Right ventricle myocardium inferior (tissue), 1 donor: ENCODE measurements around the gene BHLHE41. TPM values are rescaled to one million over a fixed set of nuclear protein-coding genes. Genes with fewer than 3 reads are reported as not detected.

Experiments used
- ATAC-seq: fragments of 200-7000 bp; cut with Tn5 transposase; one replicate; pipeline ENCODE4 v1.9.1; 2020; ENCODE audit warnings: mild to moderate bottlenecking, moderate library complexity
- DNase-seq: peaks from one replicate; pipeline ENCODE4 v3.0.0; 2021; ENCODE audit errors: missing footprints
- intact Hi-C: fragments of 100-400 bp; cut with DNase I; formaldehyde crosslinking; loops from one replicate; pipeline ENCODE4 v1.11.0; 2022
- total RNA-seq: library from RNA; stranded (reverse); fragmentation: NEBNext Ultra II Directional; extraction: Animal tissue kit (Norgen Biotek cat#: 25700); gene quantifications from one replicate; pipeline ENCODE4 v1.2.1, GENCODE V29; 2021
- donor health status: DM: no; HTN: yes; CAD: no; lungs with severe emphysema.

Gene BHLHE41
- total RNA-seq, 1 donor from 2014 or later = 34.5 TPM

DNA sequence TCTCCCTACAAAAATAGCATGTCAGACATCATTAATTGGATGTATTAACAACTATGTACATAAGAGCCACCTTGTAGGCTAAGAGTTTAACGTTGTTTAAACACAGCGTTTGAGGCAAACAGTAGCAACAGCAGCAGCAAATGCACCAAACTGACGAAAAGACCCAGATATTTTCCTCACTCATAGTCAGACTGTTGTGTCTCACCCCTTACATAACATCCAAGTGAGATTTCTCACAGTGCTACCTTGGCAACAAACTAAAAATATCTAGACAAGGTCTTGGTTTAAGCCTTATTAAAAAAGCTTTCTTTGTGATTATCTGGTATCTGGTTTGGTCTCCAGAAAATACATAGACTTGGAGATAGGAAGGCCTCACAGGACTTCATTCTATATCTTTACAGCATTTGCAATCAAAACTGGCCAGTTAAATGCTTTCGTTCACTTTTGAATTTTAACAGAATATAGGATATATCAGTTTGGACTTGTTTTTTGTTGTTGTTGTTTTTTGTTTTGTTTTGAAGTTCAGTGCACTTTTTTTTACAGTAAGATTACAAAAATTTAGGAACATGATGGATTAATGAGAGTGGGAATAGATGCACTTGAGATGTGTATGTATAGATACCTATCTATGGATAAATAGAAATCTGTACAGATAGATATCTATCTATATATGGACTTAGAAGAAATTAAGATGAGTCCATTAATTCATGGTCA, 4.1 kb downstream of the BHLHE41 start:
- intact Hi-C loops = loop anchor here (10.0 kb wide), 2 partner anchors 154 to 284 kb away; no protein-coding TSS in a partner anchor
- DNase-seq (no peak), ATAC-seq (no peak)

- no peak for ATAC-seq
- intact Hi-C loops = loop anchor here (5.0 to 10.0 kb wide), 2 partner anchors 403 to 715 kb away; partner anchors contain the start of gene ITPR2
- DNase-seq = no peak
These were observed 5.3 kb downstream of the BHLHE41 start for GRCh38 chr12:26119391-26119989.

GRCh38 chr12:26118308-26118707, 6.5 kb downstream of the BHLHE41 start:
- intact Hi-C loops = loop anchor here (5.0 to 10.0 kb wide), 2 partner anchors 404 to 716 kb away; partner anchors contain the start of gene ITPR2
- no peak for DNase-seq
- ATAC-seq = no peak

DNA sequence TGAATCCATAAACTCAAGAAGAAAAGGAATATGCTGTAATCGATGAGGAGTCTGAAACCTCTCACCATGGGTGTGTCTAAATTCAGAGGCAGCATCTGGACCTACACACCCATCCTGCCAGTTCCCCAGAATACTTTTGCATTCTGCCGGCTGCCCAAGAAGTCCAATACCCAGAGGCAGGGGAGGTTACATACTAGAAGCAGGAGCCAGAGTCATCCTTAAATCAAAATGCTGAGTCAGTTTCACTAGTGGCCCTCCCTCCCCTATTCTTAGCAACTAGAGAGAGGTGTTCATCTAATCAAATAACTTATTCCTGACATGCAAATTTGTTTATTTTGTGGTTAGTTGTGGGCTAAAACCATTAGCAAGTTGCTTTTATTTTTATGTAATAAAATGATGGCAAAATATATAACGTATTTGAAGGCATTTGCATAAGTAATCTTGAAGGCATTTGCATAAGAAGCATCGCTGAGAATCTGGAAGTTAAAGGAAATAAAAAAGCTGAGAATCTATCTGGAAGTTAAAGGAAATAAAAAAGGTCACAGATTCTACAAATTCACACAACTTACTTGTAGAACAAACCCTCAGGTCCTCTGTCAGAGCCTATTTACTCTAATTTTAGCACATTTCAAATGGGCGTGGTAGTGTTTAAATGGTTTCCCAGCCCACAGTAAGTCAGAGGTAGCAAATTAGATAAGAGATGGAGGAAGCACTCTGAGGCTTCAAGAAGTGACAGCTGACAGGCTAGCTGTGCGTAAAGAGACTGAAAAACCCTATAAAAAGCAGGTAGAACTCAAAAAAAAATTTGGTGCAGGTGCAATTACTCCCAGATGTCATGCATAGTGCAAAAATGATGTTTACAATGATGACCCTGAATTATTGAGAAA, 7.8 kb downstream of the BHLHE41 start:
- no peak for DNase-seq
- intact Hi-C loops = loop anchor here (5.0 to 10.0 kb wide), 2 partner anchors 405 to 718 kb away; partner anchors contain the start of gene ITPR2
- no peak for ATAC-seq

DNA sequence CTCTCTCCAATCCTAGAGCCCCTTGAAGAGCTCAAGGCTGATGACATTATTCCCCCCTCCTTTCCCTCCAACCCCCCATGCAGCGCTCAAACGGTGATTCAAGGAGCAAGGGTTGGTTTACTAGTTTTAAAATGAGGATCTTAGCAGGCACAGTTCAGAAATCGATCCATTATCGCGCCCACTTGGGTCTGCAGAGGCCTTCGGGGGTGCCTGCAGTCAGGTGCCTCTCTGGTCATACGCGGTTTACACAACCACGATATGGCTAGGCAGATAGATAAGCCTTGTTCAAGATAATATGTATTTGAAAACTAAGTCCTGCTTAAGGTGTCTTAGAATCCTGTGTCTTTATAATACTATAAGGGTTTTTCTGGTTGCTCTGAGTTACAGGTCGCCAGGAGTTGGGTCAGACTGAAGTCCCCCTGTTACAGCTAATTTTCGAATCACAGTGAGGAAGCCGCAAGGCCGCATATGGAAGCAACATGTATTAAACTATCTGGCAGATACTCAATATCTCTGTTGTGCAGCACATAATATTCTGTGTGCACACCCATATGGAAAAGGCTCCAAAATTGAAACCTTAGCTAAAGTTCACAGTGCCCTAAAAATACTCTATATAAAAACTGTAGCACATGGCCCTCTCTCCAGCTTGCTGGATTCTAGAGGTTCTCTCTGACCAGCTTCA, 10.0 kb downstream of the BHLHE41 start:
- DNase-seq (no peak), ATAC-seq (no peak)
- intact Hi-C loops = loop anchor here (5.0 to 10.0 kb wide), 3 partner anchors 407 to 863 kb away; partner anchors contain the start of genes ITPR2 and KRAS

DNA sequence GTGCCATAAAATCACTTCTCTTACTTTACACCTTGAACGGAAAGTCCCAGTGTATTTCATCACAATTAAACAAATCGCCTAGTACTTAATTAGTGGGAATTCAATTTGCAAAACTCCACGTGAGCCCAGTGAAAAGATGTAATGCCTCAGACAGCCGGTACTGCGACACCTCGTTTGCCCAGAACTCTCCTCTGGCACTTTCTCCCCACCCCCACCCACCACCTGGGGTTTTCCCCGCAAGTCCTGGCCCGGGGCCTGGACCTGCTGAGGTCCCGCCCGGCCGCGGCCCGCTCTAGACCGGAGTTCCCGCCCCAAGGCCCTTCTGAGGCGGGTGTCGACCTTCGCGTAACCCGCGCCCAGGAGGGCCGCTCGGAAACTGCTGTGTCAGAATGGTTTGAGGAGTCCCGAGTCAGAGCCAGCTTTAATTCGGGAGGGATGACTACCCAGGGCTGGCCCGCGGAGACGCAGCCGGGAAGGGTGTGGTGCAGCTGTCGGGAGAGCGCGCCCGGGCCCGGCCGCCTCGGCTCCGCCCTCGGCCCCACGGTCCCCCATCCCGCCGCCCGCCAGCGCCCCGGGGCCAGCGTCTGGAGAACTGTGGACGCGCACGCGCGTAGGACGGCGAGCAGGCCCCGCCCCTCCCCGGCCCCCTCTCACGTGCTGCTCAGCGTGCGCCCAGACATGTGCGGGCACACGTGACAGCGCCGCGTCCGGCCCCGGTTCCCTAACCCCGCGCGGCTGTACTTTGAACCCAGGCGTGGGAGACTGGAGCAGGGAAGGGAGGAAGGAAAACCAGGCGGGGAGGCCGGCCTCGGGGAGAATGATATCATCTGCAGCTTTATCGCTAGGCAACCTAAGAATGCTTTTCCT, 10.8 kb downstream of the BHLHE41 start:
- intact Hi-C loops = loop anchor here (5.0 to 10.0 kb wide), 2 partner anchors 721 to 862 kb away; partner anchors contain the start of genes ITPR2 and KRAS
- peak; percentile 96 for ATAC-seq
- DNase-seq = peak; percentile 96

GRCh38 chr12:26113181-26113654, 11.6 kb downstream of the BHLHE41 start:
- peak; percentile 47 for ATAC-seq

DNA sequence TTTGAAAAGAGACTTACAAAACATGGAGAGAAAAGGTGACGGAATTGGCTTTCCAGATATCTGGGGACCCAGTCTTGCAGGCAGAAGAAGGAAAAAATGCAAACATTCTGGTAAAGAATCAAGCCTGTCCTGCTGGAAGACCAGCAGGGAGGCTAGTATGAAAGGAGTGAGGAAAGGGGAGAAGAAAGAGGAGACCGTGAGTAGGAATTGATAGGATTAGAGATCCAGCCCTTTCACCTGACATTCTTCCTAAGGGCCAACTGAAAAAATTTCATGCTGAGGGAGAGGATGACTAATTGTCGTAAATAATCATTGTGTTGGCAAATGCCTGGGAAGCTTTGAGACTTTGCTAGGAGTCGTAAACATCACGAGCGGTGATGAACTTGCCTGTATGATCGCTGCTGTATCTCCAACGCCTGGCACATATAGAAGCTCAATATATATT, 12.1 kb downstream of the BHLHE41 start:
- intact Hi-C loops = loop anchor here (5.0 to 10.0 kb wide), 2 partner anchors 722 to 860 kb away; partner anchors contain the start of genes ITPR2 and KRAS
- DNase-seq (no peak), ATAC-seq (no peak)

More at GRCh38 chr12:26113181-26113654, 11.6 kb downstream of the BHLHE41 start:
- intact Hi-C loops = loop anchor here (5.0 to 10.0 kb wide), 2 partner anchors 722 to 861 kb away; partner anchors contain the start of genes ITPR2 and KRAS
- no peak for DNase-seq

DNA sequence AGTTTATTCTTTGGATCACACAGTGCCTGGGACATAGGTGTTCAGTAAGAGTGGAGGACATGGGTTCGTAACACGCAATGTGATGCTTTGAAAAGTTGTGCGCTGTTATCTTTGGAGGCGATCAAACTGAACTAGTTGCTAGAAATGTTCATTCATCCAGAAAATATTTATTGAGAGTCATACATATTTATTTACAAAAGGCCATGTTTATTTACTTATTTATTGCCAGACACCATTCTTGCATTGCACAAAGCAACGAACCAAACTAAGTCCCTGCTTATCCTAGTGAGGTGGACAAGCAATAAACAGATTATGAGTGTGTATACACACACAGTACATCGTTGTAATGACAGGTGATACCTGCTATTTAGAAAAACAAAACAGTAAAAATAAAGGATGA, 12.6 kb downstream of the BHLHE41 start:
- ATAC-seq (no peak), DNase-seq (no peak)
- intact Hi-C loops = loop anchor here (5.0 to 10.0 kb wide), 2 partner anchors 723 to 860 kb away; partner anchors contain the start of genes ITPR2 and KRAS

DNA sequence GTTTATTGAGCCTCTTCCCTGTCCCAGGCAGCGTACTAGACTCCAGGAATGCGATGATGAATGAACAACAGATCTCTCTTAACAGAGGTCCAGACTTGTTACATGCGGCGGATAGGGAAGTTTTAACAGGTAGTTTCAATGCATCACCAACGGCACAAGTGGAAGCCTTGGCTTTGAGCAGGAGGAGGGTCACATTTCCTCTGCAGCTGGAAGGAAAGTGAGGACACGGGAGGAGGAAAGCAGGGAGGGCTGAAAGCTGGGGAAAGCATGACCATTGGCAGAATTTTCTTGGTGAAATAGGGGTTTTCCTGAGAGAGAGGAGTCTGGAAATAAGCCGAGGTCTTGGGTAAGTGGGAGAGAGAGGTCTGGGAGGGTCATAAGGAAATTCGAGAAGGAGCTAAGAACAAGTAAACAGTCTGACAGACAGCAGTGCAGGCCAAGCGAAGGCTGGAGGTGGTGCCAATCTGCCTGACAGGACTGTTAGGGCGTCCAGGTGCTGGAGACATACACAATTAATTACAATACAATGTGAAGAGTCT, 15.4 kb downstream of the BHLHE41 start:
- DNase-seq (no peak), ATAC-seq (no peak)
- intact Hi-C loops = no loop called here

GRCh38 chr12:26108915-26109314, 15.9 kb downstream of the BHLHE41 start:
- no peak for ATAC-seq
- DNase-seq = no peak
- intact Hi-C loops = no loop called here

DNA sequence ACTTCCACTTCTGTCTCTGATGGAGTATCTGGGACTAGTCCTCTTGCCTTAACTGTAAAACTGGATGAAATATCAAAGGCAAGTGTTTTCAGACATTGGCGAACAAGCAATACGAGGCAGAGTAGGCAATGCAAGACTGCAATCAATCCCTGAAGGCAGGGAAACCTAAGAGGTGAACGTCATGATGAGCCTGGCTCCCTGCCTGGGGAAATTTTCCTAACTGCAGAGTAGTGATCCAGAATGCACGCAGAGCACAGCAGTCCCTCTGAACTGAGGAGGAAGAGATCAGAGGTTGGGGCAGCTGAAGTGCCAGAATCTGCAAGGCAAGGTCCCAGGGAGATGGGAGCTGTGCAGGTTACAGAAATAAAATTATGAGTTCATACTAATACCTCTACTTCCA, 18.5 kb downstream of the BHLHE41 start:
- DNase-seq (no peak), ATAC-seq (no peak)
- intact Hi-C loops = no loop called here

- intact Hi-C loops = no loop called here
- DNase-seq (no peak), ATAC-seq (no peak)
These were observed 21.9 kb downstream of the BHLHE41 start for GRCh38 chr12:26102953-26103352.

DNA sequence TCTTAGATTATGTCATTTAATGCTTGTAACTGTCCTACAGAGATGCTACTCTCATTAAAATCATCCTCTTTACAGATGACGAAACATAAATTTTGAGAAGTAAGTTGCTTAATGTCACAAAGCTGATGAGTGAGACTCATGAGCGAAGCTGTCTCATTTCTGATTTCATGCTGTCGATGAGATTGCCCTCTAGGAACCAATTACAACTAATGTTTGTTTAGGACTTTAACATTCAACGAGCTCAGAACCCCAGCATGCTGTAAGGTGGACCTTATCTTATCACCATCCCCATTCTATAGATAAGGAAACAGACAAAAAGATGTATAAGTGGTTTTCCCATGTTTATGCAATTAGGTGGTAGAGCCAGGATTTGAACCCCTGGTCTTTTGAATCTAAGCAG, 23.1 kb downstream of the BHLHE41 start:
- no peak for DNase-seq
- intact Hi-C loops = no loop called here
- ATAC-seq = no peak

- no peak for ATAC-seq
- no peak for DNase-seq
- intact Hi-C loops = no loop called here
These were observed 23.5 kb downstream of the BHLHE41 start for GRCh38 chr12:26101350-26101734.

DNA sequence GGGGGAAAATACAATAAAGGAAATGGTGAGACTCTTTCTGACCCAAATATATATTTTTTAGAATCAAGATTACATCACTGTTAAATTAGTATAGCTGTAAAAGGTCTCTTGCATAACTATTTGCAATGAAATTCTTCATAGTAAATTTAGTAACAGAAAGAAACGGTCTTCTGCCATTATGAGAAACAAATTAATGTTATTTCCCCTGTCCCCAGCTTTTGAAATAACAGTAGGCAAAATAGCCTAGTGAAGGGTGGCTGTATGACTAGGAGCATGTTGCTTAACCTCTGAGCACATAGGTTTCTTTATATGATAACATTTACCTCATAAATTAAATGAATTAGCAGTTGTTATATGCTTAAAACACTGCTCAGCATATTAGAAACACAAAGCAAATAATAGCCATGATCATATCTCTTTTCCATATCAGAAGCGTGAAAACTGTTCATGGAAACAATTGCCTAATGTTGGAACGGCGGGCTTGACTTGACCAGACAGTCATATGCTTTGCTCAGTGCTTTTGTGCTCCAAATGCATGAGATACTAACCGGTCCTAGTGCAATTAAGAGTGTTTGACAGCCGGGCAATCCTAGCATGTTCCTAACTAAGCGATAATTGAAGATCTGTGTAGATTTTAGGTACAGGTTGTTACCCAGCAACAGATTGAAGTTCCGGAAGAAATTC, 24.0 kb downstream of the BHLHE41 start:
- DNase-seq (no peak), ATAC-seq (no peak)
- intact Hi-C loops = no loop called here
